Parathyroid adenoma (tissue), 2 donors: ENCODE measurements around the gene RAD51AP1.
A peak's percentile ranks its signal among the peaks of the same experiment; 100 is the strongest.

ENCODE experiments used
- H2AFZ ChIP-seq: fragments of 300-600 bp; sonication (generic); one replicate; pipeline ENCODE4 v1.7.0; 2017; ENCODE audit warnings: antibody characterized with exemption, mild to moderate bottlenecking
- H3K27ac ChIP-seq: fragments of 300-600 bp; sonication (generic); one replicate; pipeline ENCODE4 v1.7.0; 2017
- H3K27me3 ChIP-seq: fragments of 300-600 bp; sonication (generic); one replicate; pipeline ENCODE4 v1.7.0; 2017; ENCODE audit warnings: low read length; ENCODE audit not compliant: control insufficient read depth, insufficient read depth
- H3K36me3 ChIP-seq: fragments of 300-600 bp; sonication (generic); one replicate; pipeline ENCODE4 v1.7.0; 2017; ENCODE audit warnings: low read length; ENCODE audit not compliant: control insufficient read depth, insufficient read depth
- H3K4me1 ChIP-seq: fragments of 300-600 bp; sonication (generic); one replicate; pipeline ENCODE4 v1.7.0; 2017; ENCODE audit warnings: control low read depth
- H3K4me2 ChIP-seq: fragments of 300-600 bp; sonication (generic); one replicate; pipeline ENCODE4 v1.7.0; 2017; ENCODE audit warnings: low read length
- H3K4me3 ChIP-seq: fragments of 300-600 bp; sonication (generic); one replicate; pipeline ENCODE4 v1.7.0; 2017; ENCODE audit warnings: low read depth, low read length
- H3K79me2 ChIP-seq: fragments of 300-600 bp; sonication (generic); one replicate; pipeline ENCODE4 v1.7.0; 2017; ENCODE audit warnings: control low read depth
- H3K9ac ChIP-seq: fragments of 300-600 bp; sonication (generic); one replicate; pipeline ENCODE4 v1.7.0; 2017; ENCODE audit warnings: mild to moderate bottlenecking
- H3K9me3 ChIP-seq: fragments of 300-600 bp; sonication (generic); one replicate; pipeline ENCODE4 v1.7.0; 2017; ENCODE audit warnings: low read length; ENCODE audit not compliant: control insufficient read depth
- CTCF ChIP-seq: fragments of 300-600 bp; sonication (generic); IDR thresholded peaks from one replicate; pipeline ENCODE4 v1.7.0; 2017; ENCODE audit warnings: antibody characterized with exemption, mild to moderate bottlenecking
- donor health status: primary hyperparathyroidism.

RAD51AP1 gene

DNA sequence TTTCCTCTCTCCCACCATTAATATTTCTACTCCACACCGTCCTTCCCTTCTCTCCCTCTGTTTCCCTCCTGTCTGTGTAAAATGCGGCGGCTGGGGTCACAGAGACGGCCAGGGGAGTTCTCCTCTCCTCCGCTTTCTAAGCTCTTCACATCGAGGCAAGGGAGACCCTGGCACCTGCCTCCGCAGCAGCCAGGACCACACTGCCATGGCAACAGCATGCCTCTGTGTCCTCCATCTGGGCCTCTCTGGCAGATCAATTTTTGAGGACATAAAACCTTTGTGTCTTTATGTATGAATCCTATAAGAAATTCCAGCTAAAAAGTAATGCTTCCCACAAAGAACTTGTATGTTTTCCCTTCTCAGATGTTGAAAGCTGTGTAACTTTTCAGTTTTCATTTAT is 64.7 kb downstream of the RAD51AP1 start:
- Histone ChIP-seq H3K27ac (no peak overlapping the region), H3K36me3 (no peaks in the 10 kb centered on the region), H3K4me1 (no peaks in the 10 kb centered on the region), H3K9ac (no peak overlapping the region), H2AFZ (no peak overlapping the region), H3K27me3 (no peaks in the 10 kb centered on the region), H3K4me3 (no peak overlapping the region), H3K4me2 (no peak overlapping the region), H3K9me3 (no peaks in the 10 kb centered on the region), H3K79me2 (peaks cover 10% of the 10 kb centered on the region)
- TF ChIP-seq CTCF: no peak

GRCh38 chr12:4603946-4604345 is 65.3 kb downstream of the RAD51AP1 start:
- Histone ChIP-seq H3K79me2 (peaks cover 10% of the 10 kb centered on the region), H3K9ac (no peak overlapping the region), H3K9me3 (no peaks in the 10 kb centered on the region), H3K36me3 (no peaks in the 10 kb centered on the region), H3K4me1 (no peaks in the 10 kb centered on the region), H3K27me3 (no peaks in the 10 kb centered on the region), H3K27ac (no peak overlapping the region), H2AFZ (peak overlapping the region; percentile 92), H3K4me3 (no peak overlapping the region), H3K4me2 (no peak overlapping the region)
- no peak for TF ChIP-seq CTCF

GRCh38 chr12:4604684-4605193 is 66.0 kb downstream of the RAD51AP1 start:
- Histone ChIP-seq H3K79me2 (peaks cover 10% of the 10 kb centered on the region), H3K4me1 (no peaks in the 10 kb centered on the region), H3K4me2 (peak overlapping the region; percentile 74), H2AFZ (peak overlapping the region; percentile 92), H3K27ac (peak overlapping the region; percentile 69), H3K9me3 (no peaks in the 10 kb centered on the region), H3K4me3 (peak overlapping the region; percentile 95), H3K27me3 (no peaks in the 10 kb centered on the region), H3K9ac (no peak overlapping the region), H3K36me3 (no peaks in the 10 kb centered on the region)
- peak; percentile 99 for TF ChIP-seq CTCF

GRCh38 chr12:4607056-4607455 is 68.4 kb downstream of the RAD51AP1 start:
- H2AFZ ChIP-seq: no peak overlapping the region
- H3K9ac ChIP-seq: no peak overlapping the region
- H3K4me3 ChIP-seq: no peak overlapping the region
- peaks cover 10% of the 10 kb centered on the region for H3K79me2 ChIP-seq
- H3K27ac ChIP-seq: no peak overlapping the region
- TF ChIP-seq CTCF: no peak
- H3K4me1 ChIP-seq: no peaks in the 10 kb centered on the region
- H3K36me3 ChIP-seq: no peaks in the 10 kb centered on the region
- H3K9me3 ChIP-seq: no peaks in the 10 kb centered on the region
- no peaks in the 10 kb centered on the region for H3K27me3 ChIP-seq
- no peak overlapping the region for H3K4me2 ChIP-seq

DNA sequence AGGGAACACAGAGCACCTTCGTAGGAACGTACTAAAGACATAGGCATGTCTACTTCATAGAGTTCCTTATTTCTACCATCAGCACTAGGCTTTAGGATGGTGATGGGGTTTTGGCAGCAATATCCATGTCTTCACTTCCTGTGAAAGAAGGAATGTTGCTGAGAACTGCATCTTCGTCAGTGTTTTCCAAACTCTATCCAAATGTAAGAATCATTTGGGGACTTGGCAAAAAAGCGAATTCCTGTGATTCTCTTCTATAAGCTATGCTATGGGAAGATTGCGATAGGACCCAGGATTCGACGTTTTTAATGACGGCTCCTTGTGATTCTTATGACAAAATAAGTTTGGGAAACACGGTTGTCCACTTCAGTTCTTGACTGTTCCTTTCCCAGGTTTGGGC is 70.4 kb downstream of the RAD51AP1 start:
- no peak overlapping the region for H3K9ac ChIP-seq
- H3K4me3 ChIP-seq: no peak overlapping the region
- TF ChIP-seq CTCF: no peak
- no peak overlapping the region for H3K27ac ChIP-seq
- H3K4me2 ChIP-seq: no peak overlapping the region
- H3K36me3 ChIP-seq: no peaks in the 10 kb centered on the region
- H2AFZ ChIP-seq: no peak overlapping the region
- H3K27me3 ChIP-seq: no peaks in the 10 kb centered on the region
- H3K4me1 ChIP-seq: no peaks in the 10 kb centered on the region
- no peaks in the 10 kb centered on the region for H3K9me3 ChIP-seq
- peaks cover 7% of the 10 kb centered on the region for H3K79me2 ChIP-seq
